GM23248 (cell line): ENCODE measurements around the gene SRC. TPM values are rescaled to one million over a fixed set of nuclear protein-coding genes. Genes with fewer than 3 reads are reported as not detected.

Experiments
- DNase-seq: peaks from one replicate; pipeline ENCODE4 v3.0.0-alpha.2; 2015
- H2AFZ ChIP-seq: fragments of 200-600 bp; sonication (generic); 2 replicates; pipeline ENCODE4 v1.6.1; 2016; ENCODE audit warnings: antibody characterized with exemption
- H3F3A ChIP-seq: fragments of 200-600 bp; sonication (generic); 2 replicates; pipeline ENCODE4 v1.6.1; 2016; ENCODE audit warnings: mild to moderate bottlenecking, antibody characterized with exemption, mixed run types; ENCODE audit not compliant: insufficient read depth
- H3K27ac ChIP-seq: fragments of 200-600 bp; sonication (generic); 2 replicates; pipeline ENCODE4 v1.5.1; 2016; ENCODE audit warnings: mild to moderate bottlenecking
- H3K27me3 ChIP-seq: fragments of 200-600 bp; sonication (generic); replicated peaks from 2 replicates; pipeline ENCODE4 v1.6.1; 2016; ENCODE audit warnings: mild to moderate bottlenecking; ENCODE audit not compliant: insufficient read depth
- H3K36me3 ChIP-seq: fragments of 200-600 bp; sonication (generic); 2 replicates; pipeline ENCODE4 v1.6.1; 2016; ENCODE audit warnings: low read depth, mild to moderate bottlenecking
- H3K4me1 ChIP-seq: fragments of 200-600 bp; sonication (generic); 2 replicates; pipeline ENCODE4 v1.6.1; 2016; ENCODE audit warnings: mild to moderate bottlenecking; ENCODE audit not compliant: insufficient read depth
- H3K4me2 ChIP-seq: fragments of 200-600 bp; sonication (generic); one replicate; pipeline ENCODE4 v1.6.1; 2016; ENCODE audit warnings: mild to moderate bottlenecking; ENCODE audit not compliant: unreplicated experiment
- H3K4me3 ChIP-seq: fragments of 200-600 bp; sonication (generic); 2 replicates; pipeline ENCODE4 v1.5.1; 2016; ENCODE audit warnings: mild to moderate bottlenecking
- H3K79me2 ChIP-seq: fragments of 200-600 bp; sonication (generic); 2 replicates; pipeline ENCODE4 v1.6.1; 2016; ENCODE audit warnings: mild to moderate bottlenecking; ENCODE audit not compliant: insufficient read depth
- H3K9ac ChIP-seq: fragments of 200-600 bp; sonication (generic); 2 replicates; pipeline ENCODE4 v1.6.1; 2016; ENCODE audit warnings: mild to moderate bottlenecking
- H3K9me2 ChIP-seq: fragments of 200-600 bp; sonication (generic); 2 replicates; pipeline ENCODE4 v1.6.1; 2016; ENCODE audit warnings: mixed run types, mild to moderate bottlenecking, moderate library complexity; ENCODE audit not compliant: insufficient read depth
- H3K9me3 ChIP-seq: fragments of 200-600 bp; sonication (generic); one replicate; pipeline ENCODE4 v1.6.1; 2017; ENCODE audit warnings: low read depth
- H4K20me1 ChIP-seq: fragments of 200-600 bp; sonication (generic); 2 replicates; pipeline ENCODE4 v1.6.0; 2016; ENCODE audit not compliant: insufficient read depth
- EZH2 ChIP-seq: fragments of 200-600 bp; sonication (generic); IDR thresholded peaks from 2 replicates; pipeline ENCODE4 v1.6.1; 2018; ENCODE audit warnings: antibody characterized with exemption, mild to moderate bottlenecking; ENCODE audit not compliant: insufficient read depth, poor library complexity, severe bottlenecking
- EZH2phosphoT487 ChIP-seq: fragments of 200-600 bp; sonication (generic); IDR thresholded peaks from 2 replicates; pipeline ENCODE4 v1.6.1; 2018; ENCODE audit warnings: antibody characterized with exemption, moderate library complexity, mild to moderate bottlenecking, low read depth; ENCODE audit not compliant: insufficient read depth
- WGBS, 2 experiments: methylation state at CpG; one replicate each; pipeline ENCODE4 v1.1.6; 2015 to 2017; ENCODE audit warnings: low lambda C conversion rate in 2 of 2, low coverage in 1 of 2; ENCODE audit errors: missing lambda C conversion rate in 2 of 2; 5-methylcytosine and 5-hydroxymethylcytosine counted together
- in situ Hi-C: fragments of 300-500 bp; cut with MboI; formaldehyde crosslinking; loops from 2 replicates; pipeline ENCODE4 v1.15.0; 2020
- polyA plus RNA-seq: library from polyadenylated mRNA; unstranded; fragments of >200 nt; fragmentation: Nextera tagmentation; extraction: Ambion mirVana; gene quantifications from 2 replicates; pipeline ENCODE4 v1.2.1, GENCODE V29; 2016
- total RNA-seq: library from RNA; depleted of rRNA; stranded (reverse); fragments of >200 nt; shearing (Covaris generic); gene quantifications from 2 replicates; pipeline ENCODE4 v1.2.3, GENCODE V29; 2014

SRC gene
- total and polyA plus RNA-seq, 2 experiments from 2014 or later, result 17.0 to 28.6 TPM

- H3K9ac ChIP-seq, result no peak overlapping the region
- H3K27me3 ChIP-seq, result no peaks in the 10 kb centered on the region
- H3K9me3 ChIP-seq, result no peaks in the 10 kb centered on the region
- no peaks in the 10 kb centered on the region for H3K36me3 ChIP-seq
- H3K27ac ChIP-seq, result no peak overlapping the region
- no peak overlapping the region for H3K4me3 ChIP-seq
- H4K20me1 ChIP-seq, result no peaks in the 10 kb centered on the region
- H3F3A ChIP-seq, result peaks cover 13% of the 10 kb centered on the region; the same call in 1 of the 2 replicates
- 89 to 93% methylated on average over 6 of the region's 6 CpGs for WGBS, 2 experiments
- H3K4me2 ChIP-seq, result no peak overlapping the region
- peaks cover 21% of the 10 kb centered on the region for H3K4me1 ChIP-seq
- no peaks in the 10 kb centered on the region for H3K9me2 ChIP-seq
- in situ Hi-C loops, result no loop called here
- TF ChIP-seq EZH2 (no peak), EZH2phosphoT487 (no peak)
- H2AFZ ChIP-seq, result no peak overlapping the region
- no peaks in the 10 kb centered on the region for H3K79me2 ChIP-seq
- no peak for DNase-seq
Observed at GRCh38 chr20:37329481-37330165, 16.3 kb upstream of the SRC start.

- H3K27me3 ChIP-seq, result no peaks in the 10 kb centered on the region
Observed at GRCh38 chr20:37330316-37330715, 15.6 kb upstream of the SRC start.

GRCh38 chr20:37331060-37331857, 14.7 kb upstream of the SRC start:
- Histone ChIP-seq H4K20me1 (no peaks in the 10 kb centered on the region), H3K27ac (no peak overlapping the region)
- WGBS, 2 experiments, result 72 to 77% methylated on average over 11 of the region's 11 CpGs

More at GRCh38 chr20:37330316-37330715, 15.6 kb upstream of the SRC start:
- Histone ChIP-seq H3K4me1 (peaks cover 21% of the 10 kb centered on the region), H3K79me2 (no peaks in the 10 kb centered on the region), H2AFZ (no peak overlapping the region), H3K4me3 (no peak overlapping the region), H3F3A (peaks cover 10% of the 10 kb centered on the region; the same call in 1 of the 2 replicates), H3K36me3 (no peaks in the 10 kb centered on the region), H4K20me1 (no peaks in the 10 kb centered on the region), H3K9ac (no peak overlapping the region), H3K9me2 (no peaks in the 10 kb centered on the region), H3K9me3 (no peaks in the 10 kb centered on the region), H3K27ac (no peak overlapping the region), H3K4me2 (no peak overlapping the region)
- in situ Hi-C loops, result no loop called here
- DNase-seq, result no peak
- TF ChIP-seq EZH2phosphoT487 (no peak), EZH2 (no peak)
- WGBS, 2 experiments, result 89 to 92% methylated on average over 6 of the region's 6 CpGs

GRCh38 chr20:37333130-37333847, 12.7 kb upstream of the SRC start:
- in situ Hi-C loops, result no loop called here
- 85 to 88% methylated on average over 9 of the region's 9 CpGs for WGBS, 2 experiments
- H3K4me1 ChIP-seq, result peaks cover 14% of the 10 kb centered on the region

More at GRCh38 chr20:37331060-37331857, 14.7 kb upstream of the SRC start:
- H2AFZ ChIP-seq, result no peak overlapping the region
- no peaks in the 10 kb centered on the region for H3K9me3 ChIP-seq
- no peak overlapping the region for H3K4me2 ChIP-seq
- H3K36me3 ChIP-seq, result no peaks in the 10 kb centered on the region
- peaks cover 10% of the 10 kb centered on the region; the same call in 1 of the 2 replicates for H3F3A ChIP-seq
- no peak overlapping the region for H3K4me3 ChIP-seq
- H3K9ac ChIP-seq, result no peak overlapping the region
- TF ChIP-seq EZH2 (no peak), EZH2phosphoT487 (no peak)
- H3K9me2 ChIP-seq, result no peaks in the 10 kb centered on the region
- no peak for DNase-seq
- no peaks in the 10 kb centered on the region for H3K79me2 ChIP-seq
- peaks cover 29% of the 10 kb centered on the region for H3K4me1 ChIP-seq
- H3K27me3 ChIP-seq, result no peaks in the 10 kb centered on the region
- in situ Hi-C loops, result no loop called here

More at GRCh38 chr20:37333130-37333847, 12.7 kb upstream of the SRC start:
- Histone ChIP-seq H3K4me3 (no peak overlapping the region), H2AFZ (no peak overlapping the region), H3K27ac (no peak overlapping the region), H3F3A (peaks cover 1% of the 10 kb centered on the region; the same call in 1 of the 2 replicates), H3K36me3 (no peaks in the 10 kb centered on the region), H4K20me1 (no peaks in the 10 kb centered on the region), H3K27me3 (no peaks in the 10 kb centered on the region), H3K79me2 (no peaks in the 10 kb centered on the region), H3K9ac (no peak overlapping the region), H3K9me2 (no peaks in the 10 kb centered on the region), H3K9me3 (no peaks in the 10 kb centered on the region), H3K4me2 (no peak overlapping the region)
- DNase-seq, result no peak
- no peak for TF ChIP-seq EZH2phosphoT487
- no peak for TF ChIP-seq EZH2
